PFSK-1 (cell line): ENCODE data around the gene HNRNPA1. TPM values are rescaled to one million over a fixed set of nuclear protein-coding genes. Genes with fewer than 3 reads are reported as not detected.

ENCODE experiments used
- FOXP2 ChIP-seq: optimal IDR thresholded peaks from 2 replicates; pipeline ENCODE3; 2011; ENCODE audit warnings: borderline replicate concordance, control low read depth, inconsistent platforms; ENCODE audit not compliant: insufficient read depth; ENCODE audit errors: extremely low read length, extremely low read depth
- POLR2AphosphoS5 ChIP-seq: IDR thresholded peaks from 2 replicates; pipeline ENCODE4 v1.6.1; 2012; ENCODE audit warnings: low read depth, mild to moderate bottlenecking, control low read depth, low read length, moderate library complexity
- SIN3A ChIP-seq: IDR thresholded peaks from 2 replicates; pipeline ENCODE4 v1.6.1; 2012; ENCODE audit warnings: mild to moderate bottlenecking, low read length, moderate library complexity, borderline replicate concordance; ENCODE audit not compliant: insufficient read depth
- TAF1 ChIP-seq: IDR thresholded peaks from 2 replicates; pipeline ENCODE4 v1.6.1; 2012; ENCODE audit warnings: low read length, control low read depth, borderline replicate concordance; ENCODE audit not compliant: insufficient read depth
- polyA plus RNA-seq: library from polyadenylated mRNA; unstranded; fragments of >200 nt; gene quantifications from one replicate; pipeline ENCODE4 v1.2.1, GENCODE V29; 2012; ENCODE audit warnings: low read depth, missing spikeins; ENCODE audit not compliant: insufficient read length
- TF ChIP-seq, protein P1 (sequence below), 2 experiments: IDR thresholded peaks; 2 replicates each; pipeline versions ENCODE4 v1.6.1 to v1.8.0; 2011 to 2012; ENCODE audit warnings: low read depth in 2 of 2, low read length in 2 of 2, control low read depth in 1 of 2, inconsistent platforms in 1 of 2, mild to moderate bottlenecking in 1 of 2, moderate library complexity in 1 of 2; ENCODE audit not compliant: insufficient read depth in 1 of 2

Gene HNRNPA1
- polyA plus RNA-seq = 562 TPM

DNA sequence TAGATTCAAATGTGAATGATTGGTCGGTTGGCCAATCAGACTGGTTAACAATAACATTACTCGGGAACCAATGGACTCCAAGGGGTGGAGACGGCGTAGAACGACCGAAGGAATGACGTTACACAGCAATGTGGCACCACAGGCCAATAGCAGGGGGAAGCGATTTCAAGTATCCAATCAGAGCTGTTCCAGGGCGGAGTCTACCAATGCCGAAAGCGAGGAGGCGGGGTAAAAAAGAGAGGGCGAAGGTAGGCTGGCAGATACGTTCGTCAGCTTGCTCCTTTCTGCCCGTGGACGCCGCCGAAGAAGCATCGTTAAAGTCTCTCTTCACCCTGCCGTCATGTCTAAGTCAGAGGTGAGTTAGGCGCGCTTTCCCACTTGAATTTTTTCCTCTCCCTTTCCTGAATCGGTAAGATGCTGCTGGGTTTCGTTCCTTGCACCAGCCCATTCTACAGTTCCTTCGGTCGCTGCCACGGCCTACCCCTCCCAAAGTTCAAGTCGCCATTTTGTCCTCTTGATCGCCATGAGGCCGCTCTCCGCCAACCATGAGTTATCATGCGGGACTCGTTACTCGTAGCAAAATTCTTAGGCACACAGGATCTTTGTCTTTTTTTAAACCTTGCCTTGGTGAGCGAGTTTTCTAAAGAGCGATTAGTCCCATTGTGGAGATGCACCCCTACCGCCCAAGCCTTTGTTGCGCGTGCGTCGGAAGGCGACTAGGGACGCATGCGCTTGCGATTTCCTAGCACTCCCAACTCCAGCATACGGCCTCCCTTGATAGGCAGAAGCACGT lies at the start of gene HNRNPA1:
Gene HNRNPA1 (plus strand): TSS at position 259 of the 793 bp plus-strand sequence. CDS start 82 bp downstream, at position 341.
- peak; percentile 100 for TF ChIP-seq TAF1
- peak; percentile 100 for TF ChIP-seq POLR2AphosphoS5
- no peak for TF ChIP-seq FOXP2
- TF ChIP-seq, protein P1, sequence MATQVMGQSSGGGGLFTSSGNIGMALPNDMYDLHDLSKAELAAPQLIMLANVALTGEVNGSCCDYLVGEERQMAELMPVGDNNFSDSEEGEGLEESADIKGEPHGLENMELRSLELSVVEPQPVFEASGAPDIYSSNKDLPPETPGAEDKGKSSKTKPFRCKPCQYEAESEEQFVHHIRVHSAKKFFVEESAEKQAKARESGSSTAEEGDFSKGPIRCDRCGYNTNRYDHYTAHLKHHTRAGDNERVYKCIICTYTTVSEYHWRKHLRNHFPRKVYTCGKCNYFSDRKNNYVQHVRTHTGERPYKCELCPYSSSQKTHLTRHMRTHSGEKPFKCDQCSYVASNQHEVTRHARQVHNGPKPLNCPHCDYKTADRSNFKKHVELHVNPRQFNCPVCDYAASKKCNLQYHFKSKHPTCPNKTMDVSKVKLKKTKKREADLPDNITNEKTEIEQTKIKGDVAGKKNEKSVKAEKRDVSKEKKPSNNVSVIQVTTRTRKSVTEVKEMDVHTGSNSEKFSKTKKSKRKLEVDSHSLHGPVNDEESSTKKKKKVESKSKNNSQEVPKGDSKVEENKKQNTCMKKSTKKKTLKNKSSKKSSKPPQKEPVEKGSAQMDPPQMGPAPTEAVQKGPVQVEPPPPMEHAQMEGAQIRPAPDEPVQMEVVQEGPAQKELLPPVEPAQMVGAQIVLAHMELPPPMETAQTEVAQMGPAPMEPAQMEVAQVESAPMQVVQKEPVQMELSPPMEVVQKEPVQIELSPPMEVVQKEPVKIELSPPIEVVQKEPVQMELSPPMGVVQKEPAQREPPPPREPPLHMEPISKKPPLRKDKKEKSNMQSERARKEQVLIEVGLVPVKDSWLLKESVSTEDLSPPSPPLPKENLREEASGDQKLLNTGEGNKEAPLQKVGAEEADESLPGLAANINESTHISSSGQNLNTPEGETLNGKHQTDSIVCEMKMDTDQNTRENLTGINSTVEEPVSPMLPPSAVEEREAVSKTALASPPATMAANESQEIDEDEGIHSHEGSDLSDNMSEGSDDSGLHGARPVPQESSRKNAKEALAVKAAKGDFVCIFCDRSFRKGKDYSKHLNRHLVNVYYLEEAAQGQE (IDR thresholded peaks at IDR 0.05; ENCODE audit: insufficient read depth in 1 of 2, low read depth in 2 of 2, low read length in 2 of 2) = peak; percentile 49 to 53; a peak in 2 of 4 replicates
- no peak for TF ChIP-seq SIN3A

DNA sequence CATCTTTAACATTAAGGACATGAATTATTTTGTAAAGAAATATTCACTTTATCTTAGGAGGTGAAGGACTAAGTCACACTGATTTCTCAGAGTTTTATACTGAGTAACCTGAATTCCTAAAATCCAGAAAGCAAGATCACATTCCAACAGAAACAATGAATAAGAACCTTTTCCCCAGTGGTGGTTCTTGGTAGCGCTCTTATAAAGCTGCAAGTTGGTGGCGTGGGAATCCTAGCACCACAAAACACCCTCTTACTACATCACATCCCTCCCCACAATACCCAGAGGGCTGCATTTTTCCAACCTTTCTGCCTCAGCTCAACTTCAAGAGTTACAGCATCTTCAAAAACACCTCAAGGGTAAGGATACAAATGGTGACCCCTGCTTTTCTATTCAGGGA lies 47.7 kb upstream of the HNRNPA1 start:
- TF ChIP-seq FOXP2 (no peak), POLR2AphosphoS5 (no peak), SIN3A (no peak), TAF1 (no peak)
- TF ChIP-seq, protein P1 (IDR thresholded peaks at IDR 0.05; ENCODE audit: insufficient read depth in 1 of 2, low read depth in 2 of 2, low read length in 2 of 2) = no peak

DNA sequence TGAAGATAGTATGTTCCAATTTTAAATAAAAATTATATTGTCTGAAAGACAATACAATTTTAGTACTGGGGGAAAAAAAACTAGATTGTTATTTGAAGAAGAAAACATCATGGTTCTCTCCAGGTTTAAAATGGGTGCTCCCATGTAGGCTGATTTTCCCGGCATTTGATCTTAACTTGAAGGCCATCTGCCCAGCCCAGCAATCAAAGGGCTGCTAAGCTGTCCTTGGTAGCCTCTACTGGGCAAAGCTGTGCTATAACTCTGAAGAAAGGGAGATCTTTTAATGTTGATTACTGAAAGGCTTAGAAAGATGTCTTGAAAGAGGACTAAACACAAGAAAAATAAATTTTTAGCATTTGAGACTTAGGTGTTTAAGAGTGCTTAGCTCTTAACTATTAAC lies 42.0 kb upstream of the HNRNPA1 start:
- TF ChIP-seq POLR2AphosphoS5 = no peak
- TF ChIP-seq, protein P1 (IDR thresholded peaks at IDR 0.05; ENCODE audit: insufficient read depth in 1 of 2, low read depth in 2 of 2, low read length in 2 of 2) = no peak
- TF ChIP-seq FOXP2 = no peak
- no peak for TF ChIP-seq SIN3A
- TF ChIP-seq TAF1 = no peak

DNA sequence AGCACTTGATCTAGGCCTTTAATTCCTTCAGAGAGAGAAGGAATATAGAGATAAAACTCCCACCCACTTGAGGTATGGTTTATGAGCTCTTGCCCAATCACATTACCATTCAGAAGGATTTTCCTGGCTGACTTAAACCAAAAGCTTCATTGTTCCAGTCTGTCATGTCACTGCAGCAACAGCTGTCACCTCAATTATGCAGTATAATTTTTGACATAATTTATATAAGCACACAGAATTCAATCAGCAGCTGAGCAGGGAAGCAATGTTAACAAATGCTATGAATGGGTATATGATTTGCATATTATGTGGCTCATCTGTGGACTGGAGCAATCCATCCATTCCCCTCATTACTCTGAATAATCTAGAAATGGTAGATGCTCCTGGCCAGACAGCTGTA lies 40.9 kb upstream of the HNRNPA1 start:
- TF ChIP-seq, protein P1 (IDR thresholded peaks at IDR 0.05; ENCODE audit: insufficient read depth in 1 of 2, low read depth in 2 of 2, low read length in 2 of 2) = no peak
- TF ChIP-seq FOXP2 (no peak), SIN3A (no peak), TAF1 (no peak)
